ENCODE data around the gene FCHSD2. TPM values are rescaled to one million over a fixed set of nuclear protein-coding genes. Genes with fewer than 3 reads are reported as not detected.

The FCHSD2 gene
- total and polyA plus RNA-seq, 2 donors (not counting 1 experiment from before 2014, with no cell fraction given), result 113 to 189 TPM

DNA sequence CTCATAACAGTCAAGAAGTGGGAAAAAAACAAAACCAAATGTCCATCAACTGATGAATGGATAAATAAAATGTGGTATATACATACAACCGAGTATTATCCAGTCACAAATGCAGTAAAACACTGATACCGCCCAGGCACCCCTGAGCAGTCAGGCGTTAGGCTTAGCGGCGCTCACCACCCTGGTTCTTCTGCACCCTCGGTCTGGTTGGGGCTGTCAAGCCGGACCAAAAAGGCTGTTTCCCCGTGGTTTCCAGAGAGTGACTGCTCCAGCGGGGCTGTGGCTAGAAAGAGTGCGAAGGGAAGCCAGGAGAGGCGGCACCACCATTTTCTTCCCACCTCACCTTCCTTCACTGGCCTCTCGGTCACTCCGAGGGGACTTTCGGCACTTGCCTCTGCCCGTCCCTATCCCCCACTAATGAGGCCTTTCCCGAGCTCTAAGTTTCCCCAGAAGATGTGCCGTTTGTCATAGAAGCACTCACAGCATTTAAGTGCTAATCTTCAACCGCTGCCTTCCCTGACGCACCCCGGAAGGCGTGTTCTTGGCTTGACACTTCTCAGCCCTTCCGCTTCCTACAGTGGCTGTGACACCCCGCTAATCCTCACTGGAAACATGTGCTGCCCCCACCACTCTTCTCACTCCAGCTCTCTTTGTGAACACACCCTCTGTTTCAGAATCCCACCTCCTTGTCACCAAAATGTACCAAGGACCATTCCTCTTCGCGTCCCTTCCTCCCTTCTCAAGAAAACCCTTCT, 42.4 kb downstream of the FCHSD2 start:
- Histone ChIP-seq H3K36me3 (replicated peaks in 1 of 2; ENCODE audit: control extremely low read depth in 1 of 2, control insufficient read depth in 1 of 2, extremely low read depth in 1 of 2, insufficient read depth in 2 of 2, low read length in 1 of 2) (peaks cover 2 to 55% of the 10 kb centered on the region in 2 experiments), H4K20me1 (ENCODE audit: control insufficient read depth, insufficient read depth, low read length, poor library complexity, severe bottlenecking) (peaks cover 24% of the 10 kb centered on the region), H3K4me1 (ENCODE audit: control insufficient read depth in 2 of 2, insufficient read depth in 2 of 2, low read length in 2 of 2) (peaks cover 25 to 42% of the 10 kb centered on the region in 2 donors), H3K9me3 (ENCODE audit: control extremely low read depth in 1 of 3, control insufficient read depth in 2 of 3, insufficient read depth in 1 of 3, low read length in 2 of 3) (peaks cover 1 to 12% (median 6%) of the 10 kb centered on the region in 3 donors), H2AFZ (ENCODE audit: insufficient read depth, low read depth, low read length, poor library complexity, severe bottlenecking) (no peak overlapping the region), H3K9ac (ENCODE audit: low read length) (no peak overlapping the region), H3K79me2 (ENCODE audit: control insufficient read depth, insufficient read depth, low read length) (peaks cover 100% of the 10 kb centered on the region), H3K4me3 (ENCODE audit: control extremely low read depth in 1 of 5, extremely low read depth in 1 of 5, insufficient read depth in 1 of 5, low read depth in 2 of 5, low read length in 4 of 5) (no peak overlapping the region), H3K27me3 (replicated peaks in 1 of 4; ENCODE audit: control extremely low read depth in 1 of 4, control insufficient read depth in 3 of 4, insufficient read depth in 4 of 4, low read length in 3 of 4) (no peaks in the 10 kb centered on the region), H3K4me2 (replicated peaks; ENCODE audit: low read depth, low read length, poor library complexity, severe bottlenecking) (no peak overlapping the region), H3K27ac (ENCODE audit: low read length in 2 of 2) (peak overlapping the region in 1 of 2 donors; percentile 78)
- no peak for TF ChIP-seq EZH2 (IDR thresholded peaks at IDR 0.05; ENCODE audit: borderline replicate concordance, insufficient read depth, low read depth, low read length, poor library complexity, severe bottlenecking)
- TF ChIP-seq CTCF (IDR thresholded peaks at IDR 0.05), result no peak
- Mint-ChIP-seq H3K4me3 (peak overlapping the region; percentile 34), H3K27me3 (no peaks in the 10 kb centered on the region), H3K27ac (peak overlapping the region; percentile 76), H3K9me3 (ENCODE audit: insufficient read depth) (peaks cover 3% of the 10 kb centered on the region), H3K4me1 (peaks cover 76% of the 10 kb centered on the region)
- ATAC-seq (ENCODE audit: low read depth) (no peak), DNase-seq (no peak)
- POLR2A ChIA-PET, result no interaction called here
- CTCF ChIA-PET, result interaction anchor here (1.0 kb wide), 1 partner anchor 38 kb away, joined by 3 read pairs; no protein-coding TSS in a partner anchor
- WGBS (ENCODE audit: insufficient coverage), result 96% methylated on average over 22 of the region's 25 CpGs
- intact Hi-C loops (cut with micrococcal nuclease), result loop anchor here (2.0 kb wide), 1 partner anchor 15 kb away; no protein-coding TSS in a partner anchor

DNA sequence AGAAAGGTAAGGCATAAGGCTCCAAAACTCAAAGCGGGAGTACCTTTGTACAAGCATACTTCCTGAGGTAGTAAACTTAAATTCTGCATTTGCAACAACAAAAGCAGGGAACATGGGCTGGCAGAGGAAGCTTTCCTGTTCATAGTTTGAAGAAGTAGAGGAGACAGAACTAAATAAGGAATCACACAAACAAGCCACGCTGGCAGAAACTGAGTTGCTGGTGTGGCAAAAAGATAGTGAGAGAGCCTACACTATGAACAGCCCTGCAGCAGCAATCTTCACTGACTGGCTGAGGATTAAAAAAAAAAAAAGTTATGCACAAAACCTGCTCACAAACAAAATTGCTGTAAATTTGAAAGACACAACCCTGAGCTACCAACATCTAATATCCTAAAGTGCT, 46.5 kb downstream of the FCHSD2 start:
- peaks cover 23 to 33% of the 10 kb centered on the region in 2 donors for H3K4me1 ChIP-seq (ENCODE audit: control insufficient read depth in 2 of 2, insufficient read depth in 2 of 2, low read length in 2 of 2)
- TF ChIP-seq CTCF (IDR thresholded peaks at IDR 0.05) (no peak), EZH2 (IDR thresholded peaks at IDR 0.05; ENCODE audit: borderline replicate concordance, insufficient read depth, low read depth, low read length, poor library complexity, severe bottlenecking) (no peak)
- Mint-ChIP-seq H3K27me3 (no peaks in the 10 kb centered on the region), H3K4me1 (peaks cover 62% of the 10 kb centered on the region), H3K9me3 (ENCODE audit: insufficient read depth) (peaks cover 3% of the 10 kb centered on the region), H3K27ac (peak overlapping the region; percentile 64), H3K4me3 (peak overlapping the region; percentile 33)
- 70% methylated on average over 2 of the region's 2 CpGs for WGBS (ENCODE audit: insufficient coverage)
- peak overlapping the region in 1 of 2 donors; percentile 78 for H3K27ac ChIP-seq (ENCODE audit: low read length in 2 of 2)
- ChIA-PET CTCF (interaction anchor here (0.6 kb wide), 1 partner anchor 239 kb away, joined by 4 read pairs; no protein-coding TSS in a partner anchor), POLR2A (no interaction called here)
- ATAC-seq (ENCODE audit: low read depth), result no peak
- peaks cover 30% of the 10 kb centered on the region for H4K20me1 ChIP-seq (ENCODE audit: control insufficient read depth, insufficient read depth, low read length, poor library complexity, severe bottlenecking)
- H2AFZ ChIP-seq (ENCODE audit: insufficient read depth, low read depth, low read length, poor library complexity, severe bottlenecking), result no peak overlapping the region
- intact Hi-C loops (cut with micrococcal nuclease), result no loop called here
- H3K79me2 ChIP-seq (ENCODE audit: control insufficient read depth, insufficient read depth, low read length), result peaks cover 100% of the 10 kb centered on the region
- H3K9me3 ChIP-seq (ENCODE audit: control extremely low read depth in 1 of 3, control insufficient read depth in 2 of 3, insufficient read depth in 1 of 3, low read length in 2 of 3), result peaks cover 0 to 7% (median 0%) of the 10 kb centered on the region in 3 donors
- no peaks in the 10 kb centered on the region for H3K27me3 ChIP-seq (replicated peaks in 1 of 4; ENCODE audit: control extremely low read depth in 1 of 4, control insufficient read depth in 3 of 4, insufficient read depth in 4 of 4, low read length in 3 of 4)
- H3K4me3 ChIP-seq (ENCODE audit: control extremely low read depth in 1 of 5, extremely low read depth in 1 of 5, insufficient read depth in 1 of 5, low read depth in 2 of 5, low read length in 4 of 5), result no peak overlapping the region
- no peak overlapping the region for H3K9ac ChIP-seq (ENCODE audit: low read length)
- peaks cover 2 to 36% of the 10 kb centered on the region in 2 experiments for H3K36me3 ChIP-seq (replicated peaks in 1 of 2; ENCODE audit: control extremely low read depth in 1 of 2, control insufficient read depth in 1 of 2, extremely low read depth in 1 of 2, insufficient read depth in 2 of 2, low read length in 1 of 2)
- peak overlapping the region; percentile 29 for H3K4me2 ChIP-seq (replicated peaks; ENCODE audit: low read depth, low read length, poor library complexity, severe bottlenecking)
- no peak for DNase-seq

Measured in B cell (primary cell).